HG03558 (cell line): ENCODE data around the gene CNIH1.
"Not testable (repeated sequence)": the region's sequence is repeated elsewhere in the genome, so short reads cannot be mapped to it uniquely, and the experiment has no call there.

Experiments used
- ATAC-seq: cut with Tn5 transposase; IDR thresholded peaks from one replicate; pipeline ENCODE4 v1.9.1; 2021; ENCODE audit warnings: moderate number of reproducible peaks; ENCODE audit not compliant: unreplicated experiment; ENCODE audit errors: extremely low read depth

Gene CNIH1

DNA sequence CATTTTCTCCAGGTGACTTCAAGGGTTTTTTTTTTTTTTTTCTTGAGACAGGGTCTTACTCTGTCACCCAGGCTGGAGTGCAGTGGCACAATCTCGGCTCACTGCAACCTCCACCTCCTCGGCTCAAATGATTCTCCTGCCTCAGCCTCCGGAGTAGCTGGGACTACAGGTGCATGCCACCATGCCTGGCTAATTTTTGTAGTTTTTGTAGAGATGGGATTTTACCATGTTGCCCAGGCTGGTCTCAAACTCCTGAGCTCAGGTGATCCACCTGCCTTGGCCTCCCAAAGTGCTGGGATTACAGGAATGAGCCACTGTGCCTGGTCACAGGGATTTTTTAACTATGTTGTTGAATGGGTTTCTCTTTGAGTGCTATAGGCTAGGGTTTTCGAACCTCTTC, 3.2 kb downstream of the CNIH1 start:
- not testable (repeated sequence) for ATAC-seq

DNA sequence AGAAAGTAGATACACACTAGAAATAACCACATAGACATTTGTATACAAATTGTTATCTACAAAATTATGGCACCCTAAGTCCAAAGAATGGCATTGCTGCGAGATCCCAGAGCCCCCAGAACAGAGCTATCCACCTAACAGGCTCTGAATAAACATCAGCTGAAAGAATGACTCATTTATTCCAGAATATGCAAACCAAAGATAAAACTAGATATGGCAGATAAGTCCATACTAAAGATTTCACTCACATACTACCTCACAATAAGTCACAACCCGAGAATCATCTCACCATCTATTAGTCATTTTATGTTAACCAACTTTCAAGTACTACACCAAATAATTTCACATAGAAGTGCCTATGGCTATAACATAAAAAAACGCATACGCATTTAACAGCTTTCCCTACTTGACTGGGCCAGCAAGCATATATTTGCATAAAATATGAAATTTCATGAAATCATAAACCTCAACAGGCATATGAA, 5.6 kb downstream of the CNIH1 start:
- peak; percentile 46 for ATAC-seq

DNA sequence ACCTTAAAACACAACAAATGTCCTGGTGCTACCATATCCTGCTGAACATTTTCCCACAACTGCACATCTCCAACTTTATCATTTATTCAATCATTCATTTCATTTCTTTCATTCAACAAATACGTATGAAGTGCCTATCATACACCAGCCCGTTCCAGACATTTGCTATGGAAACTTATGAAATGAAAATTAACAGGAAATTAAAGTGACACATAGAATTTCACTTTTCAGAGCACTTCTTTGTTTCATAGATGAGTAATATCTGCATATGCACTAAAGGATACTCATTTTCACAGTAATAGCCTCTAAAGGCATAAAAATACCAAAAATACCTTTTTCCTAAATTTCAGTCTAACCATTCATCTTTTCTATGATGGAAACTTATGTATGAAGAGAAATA, 12.6 kb downstream of the CNIH1 start:
- ATAC-seq, result no peak

DNA sequence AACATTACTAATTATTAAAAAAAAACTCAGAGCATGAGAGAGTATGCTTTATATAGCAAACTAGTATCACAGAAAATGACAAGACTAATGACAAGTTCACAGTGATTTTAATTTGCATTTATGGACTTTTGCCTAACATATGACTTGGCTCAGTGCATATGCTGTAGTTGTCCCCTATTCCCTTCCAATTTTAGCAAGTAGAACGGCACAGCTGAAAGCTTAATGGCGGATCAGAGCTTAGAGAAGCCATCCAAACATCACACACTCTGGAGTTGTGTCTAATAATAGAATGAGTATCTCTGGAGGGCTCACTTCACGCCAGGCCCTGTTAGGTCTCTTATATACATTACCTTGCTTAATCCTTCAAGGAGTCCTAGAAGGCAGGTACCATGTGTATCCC, 13.3 kb downstream of the CNIH1 start:
- no peak for ATAC-seq

DNA sequence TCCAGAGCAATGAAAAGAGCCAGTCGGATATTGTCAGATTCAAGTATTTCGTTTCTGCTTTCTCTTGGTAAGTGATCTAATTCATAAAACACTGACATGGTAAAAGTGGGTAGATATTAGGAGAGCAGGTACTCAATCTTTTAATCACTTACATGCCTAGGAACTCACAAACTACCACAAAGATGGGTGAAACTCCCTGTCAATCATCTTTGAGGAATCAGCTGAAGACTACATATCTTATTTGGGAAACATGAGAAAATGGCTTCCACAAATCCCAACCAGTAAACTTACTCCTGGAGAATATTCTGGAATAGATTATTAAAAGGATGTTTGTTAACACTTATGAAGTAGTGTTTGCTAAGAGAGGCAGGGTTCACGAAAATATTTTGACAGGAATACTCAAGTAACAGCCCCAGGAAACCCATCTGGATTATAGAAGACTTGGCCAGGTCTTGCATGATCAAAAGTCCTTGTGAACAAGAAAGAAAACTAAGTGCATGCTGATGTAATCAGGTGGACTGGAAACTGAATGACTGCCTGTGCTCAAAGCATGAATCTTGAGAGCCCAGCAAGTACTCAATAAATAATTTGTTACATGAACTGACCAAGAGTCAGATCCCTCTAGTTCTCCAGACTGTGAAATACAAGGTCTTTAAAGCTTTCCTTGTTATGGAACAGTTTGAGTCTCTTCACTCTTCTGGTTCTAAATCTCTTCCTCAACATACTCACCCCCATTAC, 15.5 kb downstream of the CNIH1 start:
- no peak for ATAC-seq

DNA sequence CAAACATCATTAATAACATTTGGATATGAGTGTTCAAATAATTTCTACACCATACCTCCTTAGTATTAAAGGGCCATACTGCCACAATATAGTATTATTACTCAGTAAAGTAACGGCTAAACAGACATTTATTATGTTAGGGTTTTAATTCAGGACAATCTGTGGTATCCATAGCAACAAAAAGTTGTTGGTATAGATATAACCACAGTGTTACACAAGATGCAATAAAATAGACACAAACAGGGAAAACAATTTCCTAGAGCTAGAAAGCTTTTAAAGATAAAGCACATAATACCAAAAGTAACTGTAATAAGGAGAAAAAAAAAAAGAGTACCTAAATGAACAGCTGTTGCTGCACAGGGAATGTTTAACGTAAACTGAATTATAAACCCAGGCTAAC, 16.1 kb downstream of the CNIH1 start:
- no peak for ATAC-seq

DNA sequence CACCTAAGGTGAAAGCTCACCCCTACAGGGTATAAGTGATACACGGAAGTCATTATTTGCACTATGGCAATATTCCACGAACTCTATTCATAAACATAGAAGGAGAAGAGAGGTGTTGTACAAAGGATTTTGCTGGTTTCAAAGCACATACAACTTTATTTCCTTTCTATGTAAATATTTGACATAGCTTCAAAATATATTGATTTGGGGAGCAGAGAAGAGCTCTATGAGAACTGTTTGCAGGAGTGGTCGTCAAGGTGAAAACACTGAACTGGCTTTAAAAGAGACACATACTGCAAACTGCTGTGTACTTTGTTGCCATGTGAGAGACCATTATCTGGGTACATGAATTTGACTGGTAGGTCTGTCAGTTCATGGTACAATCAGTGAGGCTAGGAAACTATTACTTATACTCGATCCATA, 16.7 kb downstream of the CNIH1 start:
- ATAC-seq, result no peak

DNA sequence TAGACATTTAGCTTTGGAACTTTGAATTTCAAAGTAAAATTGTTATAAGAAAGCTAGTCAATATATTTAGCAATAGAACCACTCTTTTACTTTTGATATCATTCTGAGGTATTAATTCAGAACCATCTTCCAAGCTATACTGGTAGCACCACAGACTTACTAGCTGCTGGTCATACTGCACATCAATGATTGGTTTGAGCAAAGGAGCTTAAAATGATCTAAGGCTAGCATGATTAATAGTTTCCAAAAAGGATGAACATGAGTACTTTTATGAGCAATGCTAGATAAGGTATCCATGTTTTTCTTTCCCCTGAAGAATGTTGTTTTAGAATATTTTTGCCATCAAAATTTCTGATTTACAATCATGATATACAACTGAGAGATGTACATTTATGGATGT, 17.2 kb downstream of the CNIH1 start:
- ATAC-seq, result no peak

DNA sequence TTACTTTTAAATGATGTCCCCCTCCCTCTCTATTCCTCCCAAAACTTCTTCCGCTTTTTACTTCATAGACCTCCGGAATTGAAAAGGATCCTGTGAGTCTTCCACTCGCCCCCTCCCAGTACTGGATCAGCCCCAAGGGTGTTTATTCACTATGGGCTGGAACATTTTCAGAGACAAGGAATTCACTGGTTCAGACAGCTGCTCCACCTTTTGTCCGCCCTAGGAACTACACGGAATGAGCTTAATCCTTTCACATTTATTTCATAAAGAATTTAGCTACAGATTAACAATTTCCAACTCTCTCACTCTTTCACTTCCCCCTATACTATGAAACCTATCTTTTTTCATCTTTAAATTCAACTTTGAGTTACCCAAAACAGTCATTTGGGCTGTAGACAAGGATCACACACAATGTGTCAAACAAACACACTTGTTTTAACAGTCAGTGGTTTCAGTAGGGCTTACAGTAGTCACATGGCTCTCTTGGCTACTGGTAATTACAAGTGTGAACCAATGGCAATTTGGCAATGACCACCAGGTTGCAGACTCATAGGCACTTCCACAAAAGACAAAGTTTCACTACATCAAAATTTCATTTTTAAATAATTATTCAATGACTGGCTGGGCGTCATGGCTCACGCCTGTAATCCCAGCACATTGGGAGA, 20.6 kb downstream of the CNIH1 start:
- ATAC-seq, result no peak

DNA sequence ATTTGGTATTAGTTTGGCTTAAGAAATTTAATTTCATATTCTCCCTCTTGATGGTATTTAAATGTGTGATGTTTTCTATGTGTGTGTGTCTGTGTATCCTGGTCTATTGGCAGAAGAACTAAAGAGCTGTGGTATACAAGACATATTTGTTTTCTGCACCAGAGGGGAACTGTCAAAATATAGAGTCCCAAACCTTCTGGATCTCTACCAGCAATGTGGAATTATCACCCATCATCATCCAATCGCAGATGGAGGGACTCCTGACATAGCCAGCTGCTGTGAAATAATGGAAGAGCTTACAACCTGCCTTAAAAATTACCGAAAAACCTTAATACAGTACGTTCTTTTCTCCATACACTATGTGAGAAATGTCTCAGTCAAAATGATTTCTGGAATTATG, 29.8 kb downstream of the CNIH1 start:
- ATAC-seq, result no peak

DNA sequence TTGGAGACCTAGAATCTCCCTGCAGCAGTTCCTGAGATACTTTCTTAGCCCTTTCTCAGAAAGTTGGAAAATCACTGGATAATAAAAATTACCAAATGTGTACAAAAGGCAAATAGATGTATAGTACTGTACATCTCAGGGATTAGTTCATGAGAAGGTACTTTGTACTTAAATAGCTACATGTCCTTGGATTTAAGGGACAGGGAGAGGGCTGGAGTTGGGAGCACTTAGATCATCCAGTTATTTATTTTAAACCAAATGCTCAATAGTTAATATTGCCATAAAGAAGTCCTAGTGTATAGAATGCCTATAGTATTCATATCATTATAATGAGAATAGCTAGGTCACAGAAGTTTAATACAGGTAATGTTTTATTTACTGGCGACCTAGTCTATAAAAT, 31.0 kb downstream of the CNIH1 start:
- ATAC-seq, result no peak

DNA sequence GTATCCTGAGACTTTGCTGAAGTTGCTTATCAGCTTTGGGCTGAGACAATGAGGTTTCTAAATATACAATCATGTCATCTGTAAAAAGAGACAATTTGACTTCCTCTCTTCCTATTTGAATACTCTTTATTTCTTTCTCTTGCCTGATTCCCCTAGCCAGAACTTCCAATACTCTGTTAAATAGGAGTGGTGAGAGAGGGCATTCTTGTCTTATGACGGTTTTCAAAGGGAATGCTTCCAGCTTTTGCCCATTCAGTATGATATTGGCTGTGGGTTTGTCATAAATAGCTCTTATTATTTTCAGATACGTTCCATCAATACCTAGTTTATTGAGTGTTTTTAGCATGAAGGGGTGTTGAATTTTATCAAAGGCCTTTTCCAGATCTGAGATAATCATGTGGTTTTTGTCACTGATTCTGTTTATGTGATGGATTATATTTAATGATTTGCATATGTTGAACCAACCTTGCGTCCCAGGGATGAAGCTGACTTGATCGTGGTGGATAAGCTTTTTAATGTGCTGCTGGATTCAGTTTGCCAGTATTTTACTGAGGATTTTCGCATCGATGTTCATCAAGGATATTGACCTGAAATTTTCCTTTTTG, 37.7 kb downstream of the CNIH1 start:
- not testable (repeated sequence) for ATAC-seq

DNA sequence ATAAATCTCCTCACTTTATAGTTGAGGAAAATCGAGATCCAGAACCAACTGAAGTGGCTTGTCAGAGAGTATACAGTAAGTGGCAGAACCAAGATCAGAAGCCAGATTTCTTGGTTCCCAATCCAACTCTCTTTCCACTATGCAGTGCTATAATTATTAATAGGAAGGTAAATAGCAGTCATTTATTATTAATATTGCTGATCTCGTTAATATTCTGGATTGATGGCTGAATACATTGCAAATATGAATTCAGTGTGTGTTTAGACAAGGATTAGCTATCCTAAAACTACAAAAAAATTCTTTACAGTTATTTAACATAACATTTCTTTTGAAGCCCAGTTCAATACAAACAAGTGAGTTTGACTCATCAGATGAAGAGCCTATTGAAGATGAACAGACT, 41.6 kb downstream of the CNIH1 start:
- ATAC-seq, result no peak

DNA sequence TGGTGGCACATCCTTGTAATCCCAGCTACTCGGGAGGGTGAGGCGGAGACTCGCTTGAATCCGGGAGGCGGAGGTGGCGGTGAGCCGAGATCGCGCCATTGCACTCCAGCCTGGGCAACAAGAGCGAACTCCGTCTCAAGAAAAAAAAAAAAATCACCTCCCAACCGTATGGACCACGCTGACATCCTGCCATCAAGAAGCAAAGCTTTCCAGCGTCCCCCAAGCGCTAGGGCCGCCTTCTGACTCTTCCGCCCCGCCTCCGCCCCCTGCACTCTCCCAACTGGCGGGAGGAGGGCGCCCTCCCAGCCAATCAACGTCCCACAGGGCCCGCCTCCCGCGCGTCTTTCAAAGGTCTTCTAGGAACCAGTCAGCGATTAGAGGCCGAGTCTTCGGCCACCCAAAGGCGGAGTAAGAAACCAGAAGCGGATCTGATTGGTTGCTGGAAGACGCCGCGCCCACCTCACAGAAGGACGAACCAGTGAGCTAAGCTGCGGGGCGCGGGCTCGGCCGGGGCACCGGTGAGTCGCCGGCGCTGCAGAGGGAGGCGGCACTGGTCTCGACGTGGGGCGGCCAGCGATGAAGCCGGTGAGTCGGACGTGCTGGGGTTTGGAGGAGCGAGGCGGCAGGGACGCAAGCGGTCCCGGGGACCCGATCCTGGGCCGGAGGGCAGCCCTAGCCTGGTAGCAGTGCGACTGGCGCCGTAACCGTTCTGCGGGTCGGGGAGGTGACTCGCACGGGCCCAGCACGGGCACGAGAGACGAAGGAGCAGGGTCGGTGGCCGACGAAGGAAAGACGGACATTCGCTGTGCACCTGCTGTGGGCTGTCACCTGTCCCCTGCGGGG, 44.5 kb downstream of the CNIH1 start, which contains the start of gene CDKN3:
Gene CDKN3, plus strand, starts transcription at position 515 of the 843 bp plus-strand sequence. Its CDS starts 62 bp downstream, at position 577.
- ATAC-seq, result peak; percentile 94

DNA sequence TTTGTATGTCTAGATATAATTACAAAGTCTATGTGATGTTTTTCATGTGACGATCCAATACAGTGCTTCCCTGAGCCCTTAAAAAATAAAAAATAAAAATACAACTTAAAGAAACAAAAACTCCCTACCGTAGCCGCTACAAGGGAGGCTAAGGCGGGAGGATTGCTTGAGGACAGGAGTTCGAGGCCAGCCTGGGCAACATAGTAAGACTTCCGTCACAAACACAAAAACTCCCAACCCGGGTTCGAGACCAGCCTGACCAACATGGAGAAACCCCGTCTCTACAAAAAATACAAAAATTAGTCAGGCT, 45.0 kb downstream of the CNIH1 start:
- no peak for ATAC-seq

DNA sequence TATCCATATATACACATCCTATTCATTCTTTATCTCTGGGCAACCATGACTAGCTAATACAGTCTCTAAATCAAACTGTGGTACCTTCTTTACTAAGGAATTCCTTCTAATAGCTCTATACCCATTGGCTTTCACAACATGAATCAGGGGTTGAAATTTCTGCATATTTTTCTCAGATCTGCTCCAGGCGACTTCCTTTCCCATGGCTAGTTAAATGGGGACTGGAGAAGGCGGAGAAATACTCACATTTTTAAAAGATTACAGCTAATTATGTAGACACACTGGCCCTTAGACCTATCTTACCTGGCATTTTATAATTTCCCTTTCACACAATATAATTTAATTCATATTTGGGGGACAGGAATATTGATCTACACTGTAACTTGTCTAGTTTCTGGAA, 45.5 kb downstream of the CNIH1 start:
- no peak for ATAC-seq

DNA sequence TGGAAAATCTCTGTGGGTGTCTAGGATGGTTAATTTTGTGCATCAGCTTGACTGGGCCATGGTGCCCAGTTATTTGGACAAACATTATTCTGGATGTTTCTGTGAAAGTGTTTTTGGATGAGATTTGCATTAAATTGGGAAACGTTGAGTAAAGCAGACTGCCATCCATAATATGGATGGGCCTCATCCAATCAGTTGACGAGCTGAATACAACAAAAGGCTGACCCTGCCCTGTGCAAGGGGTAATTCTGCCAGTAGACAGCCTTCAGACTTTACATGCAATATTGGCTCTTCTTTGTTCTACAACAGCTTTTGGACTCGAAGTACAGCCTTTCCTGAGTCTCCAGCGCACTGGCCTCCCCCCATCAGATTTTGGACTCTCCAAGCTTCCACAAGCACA, 45.9 kb downstream of the CNIH1 start:
- no peak for ATAC-seq

DNA sequence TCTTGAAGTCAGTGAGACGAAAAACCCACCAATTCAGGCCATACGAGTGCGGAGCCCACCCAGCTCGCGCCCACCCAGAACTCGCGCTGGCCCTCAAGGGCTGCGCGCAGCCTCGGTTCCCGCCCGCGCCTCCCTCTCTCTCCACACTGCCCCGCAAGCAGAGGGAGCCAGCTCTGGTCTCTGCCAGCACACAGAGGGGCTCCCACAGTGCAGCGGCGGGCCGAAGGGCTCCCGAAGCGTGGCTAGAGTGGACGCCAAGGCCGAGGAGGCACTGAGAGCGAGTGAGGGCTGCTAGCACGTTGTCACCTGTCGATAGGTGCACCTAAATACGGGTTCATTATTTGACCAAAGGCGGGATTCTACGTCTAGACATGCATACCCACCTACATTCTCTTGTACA, 46.6 kb downstream of the CNIH1 start:
- ATAC-seq, result no peak

DNA sequence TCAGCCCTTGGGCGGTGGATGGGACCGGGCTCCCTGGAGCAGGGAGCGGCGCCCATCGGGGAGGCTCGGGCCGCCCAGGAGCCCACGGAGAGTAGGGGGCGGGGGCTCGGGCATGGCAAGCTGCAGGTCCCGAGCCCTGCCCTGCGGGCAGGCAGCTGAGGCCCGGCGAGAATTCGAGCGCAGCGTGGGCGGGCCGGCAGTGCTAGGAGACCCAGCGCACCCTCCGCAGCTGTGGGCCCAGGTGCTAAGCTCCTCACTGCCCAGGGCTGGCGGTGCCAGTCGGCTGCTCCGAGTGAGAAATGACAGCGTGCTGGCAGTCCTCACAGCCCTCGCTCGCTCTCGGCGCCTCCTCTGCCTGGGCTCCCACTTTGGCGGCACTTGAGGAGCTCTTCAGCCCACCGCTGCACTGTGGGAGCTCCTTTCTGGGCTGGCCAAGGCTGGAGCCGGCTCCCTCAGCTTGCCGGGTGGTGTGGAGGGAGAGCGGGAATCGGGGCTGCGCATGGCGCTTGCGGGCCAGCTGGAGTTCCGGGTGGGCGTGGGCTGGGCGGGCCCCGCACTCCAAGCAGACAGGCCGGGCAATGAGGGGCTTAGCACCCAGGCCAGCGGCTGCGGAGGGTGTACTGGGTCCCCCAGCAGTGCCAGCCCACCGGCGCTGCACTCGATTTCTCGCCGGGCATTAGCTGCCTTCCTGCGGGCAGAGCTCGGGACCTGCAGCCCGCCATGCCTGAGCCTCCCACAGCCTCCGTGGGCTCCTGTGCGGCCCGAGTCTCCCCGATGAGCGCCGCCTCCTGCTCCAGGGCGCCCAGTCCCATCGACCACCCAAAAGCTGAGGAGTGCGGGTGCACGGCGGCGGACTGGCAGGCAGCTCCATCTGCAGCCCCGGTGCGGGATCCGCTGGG, 47.9 kb downstream of the CNIH1 start:
- not testable (repeated sequence) for ATAC-seq
